Activated naive CD4-positive, alpha-beta T cell treated with anti-CD3 and anti-CD28 coated beads, Interleukin-2, amount 50 U/mL, for 16 hours (primary cell): Measurements from ENCODE around the gene MSANTD1.

Experiments
- DNase-seq: peaks from one replicate; pipeline ENCODE4 v3.0.0-alpha.2; 2020

Gene MSANTD1

GRCh38 chr4:3250438-3250955, 1.5 kb downstream of the MSANTD1 start:
- DNase-seq, result peak; percentile 9

GRCh38 chr4:3250956-3251690, 2.2 kb downstream of the MSANTD1 start:
- peak; percentile 7 for DNase-seq

GRCh38 chr4:3251691-3252479, 2.9 kb downstream of the MSANTD1 start:
- DNase-seq, result peak; percentile 7

GRCh38 chr4:3252480-3252828, 3.5 kb downstream of the MSANTD1 start:
- DNase-seq, result no peak

GRCh38 chr4:3252831-3253641, 4.1 kb downstream of the MSANTD1 start:
- DNase-seq, result peak; percentile 4

GRCh38 chr4:3253808-3254207, 4.8 kb downstream of the MSANTD1 start:
- no peak for DNase-seq

GRCh38 chr4:3254302-3255131, 5.6 kb downstream of the MSANTD1 start:
- peak; percentile 6 for DNase-seq

- DNase-seq, result peak; percentile 5
Measured at GRCh38 chr4:3255611-3256186, 6.7 kb downstream of the MSANTD1 start.

GRCh38 chr4:3256230-3257102, 7.5 kb downstream of the MSANTD1 start:
- DNase-seq, result no peak

GRCh38 chr4:3257103-3257555, 8.2 kb downstream of the MSANTD1 start:
- no peak for DNase-seq

GRCh38 chr4:3257556-3258482, 8.9 kb downstream of the MSANTD1 start:
- DNase-seq, result no peak

GRCh38 chr4:3261411-3262207, 12.7 kb downstream of the MSANTD1 start:
- no peak for DNase-seq

GRCh38 chr4:3262208-3263052, 13.5 kb downstream of the MSANTD1 start:
- no peak for DNase-seq

- DNase-seq, result no peak
Measured at GRCh38 chr4:3263053-3263875, 14.3 kb downstream of the MSANTD1 start.

- no peak for DNase-seq
Measured at GRCh38 chr4:3263876-3264193, 14.9 kb downstream of the MSANTD1 start.

GRCh38 chr4:3266076-3266475, 17.1 kb downstream of the MSANTD1 start:
- DNase-seq, result no peak
